HG03064 (cell line): ENCODE data around the gene VPS51.

ENCODE experiments used
- ATAC-seq: cut with Tn5 transposase; IDR thresholded peaks from one replicate; pipeline ENCODE4 v1.9.1; 2021; ENCODE audit warnings: low read depth; ENCODE audit not compliant: unreplicated experiment

VPS51 gene

DNA sequence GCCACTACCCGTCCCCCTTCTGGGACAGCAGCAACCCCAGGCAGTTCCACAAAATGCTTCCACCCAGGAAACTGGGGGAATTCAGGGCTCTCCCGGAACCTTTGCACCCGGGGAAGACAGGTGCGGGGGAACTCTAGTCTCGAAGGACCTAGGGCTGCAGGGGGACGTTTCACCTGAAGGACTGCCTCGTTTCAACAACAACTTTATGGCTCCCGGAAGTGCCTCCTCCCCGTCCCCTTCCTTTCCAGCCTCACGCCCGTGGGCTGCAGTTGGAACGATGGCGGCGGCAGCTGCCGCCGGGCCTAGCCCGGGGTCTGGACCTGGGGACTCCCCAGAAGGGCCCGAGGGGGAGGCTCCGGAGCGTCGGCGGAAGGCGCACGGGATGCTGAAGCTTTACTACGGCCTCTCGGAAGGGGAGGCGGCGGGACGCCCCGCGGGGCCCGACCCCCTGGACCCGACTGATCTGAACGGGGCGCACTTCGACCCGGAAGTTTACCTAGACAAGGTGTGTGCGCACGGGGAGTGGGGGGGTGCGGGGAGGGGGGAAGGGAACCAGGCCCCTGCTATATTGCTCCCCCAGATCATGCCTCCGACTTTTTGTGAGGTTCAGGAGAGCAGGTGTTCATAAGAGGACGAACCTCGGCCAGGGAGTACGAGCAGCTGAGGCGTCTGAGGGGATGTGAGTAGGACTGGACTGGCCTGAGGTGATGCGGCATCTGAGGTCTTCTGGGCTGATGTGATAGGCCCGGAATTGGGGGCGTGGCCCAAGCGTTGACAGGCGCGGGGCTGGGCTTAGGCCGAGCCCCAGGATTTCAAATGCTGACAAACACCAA lies at the start of gene VPS51:
VPS51 (plus strand) TSS at position 241 of the 833 bp plus-strand sequence; CDS start at position 278, 37 bp downstream.
- ATAC-seq = peak; percentile 79

DNA sequence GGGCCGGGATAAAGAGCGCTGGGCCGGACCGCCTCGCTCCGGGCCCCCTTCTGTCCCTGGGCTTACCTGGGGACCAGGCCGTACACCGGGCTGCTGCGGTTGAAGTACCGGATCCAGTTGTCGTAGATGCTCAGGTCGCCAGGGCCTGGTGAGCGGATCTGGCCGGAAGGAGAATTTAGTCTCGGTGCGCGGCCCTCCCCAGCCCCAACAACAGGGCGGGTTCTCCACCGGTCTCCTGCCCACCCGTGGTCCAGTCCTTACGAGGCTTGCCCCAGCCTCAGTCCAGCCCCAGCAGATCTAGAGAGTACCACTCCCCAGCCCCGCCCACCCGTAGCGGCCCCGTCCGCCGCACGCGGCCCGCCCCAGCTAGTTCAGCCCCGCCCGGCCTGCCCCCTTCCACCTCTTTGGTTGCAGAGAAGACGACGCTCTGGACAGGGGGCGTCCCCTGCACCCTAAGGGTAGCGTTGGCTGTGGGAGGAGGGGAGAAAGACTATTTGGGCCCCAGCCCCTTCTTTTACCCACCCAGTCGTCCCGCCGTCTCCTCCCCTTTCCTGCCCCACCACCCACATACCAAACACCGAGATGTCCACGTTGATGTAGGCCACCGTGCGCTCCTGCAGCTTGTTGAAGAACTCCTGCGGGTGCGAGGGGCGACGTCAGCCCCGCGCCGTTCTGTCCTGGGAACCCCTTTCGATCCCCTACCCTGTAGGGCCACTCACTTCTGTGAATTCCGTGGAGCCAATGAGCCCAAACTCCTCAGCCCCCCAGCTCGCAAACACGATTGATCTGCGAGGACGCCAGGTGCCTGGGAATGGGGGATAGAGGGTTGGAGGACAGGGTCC lies 48.2 kb upstream of the VPS51 start:
- no peak for ATAC-seq

DNA sequence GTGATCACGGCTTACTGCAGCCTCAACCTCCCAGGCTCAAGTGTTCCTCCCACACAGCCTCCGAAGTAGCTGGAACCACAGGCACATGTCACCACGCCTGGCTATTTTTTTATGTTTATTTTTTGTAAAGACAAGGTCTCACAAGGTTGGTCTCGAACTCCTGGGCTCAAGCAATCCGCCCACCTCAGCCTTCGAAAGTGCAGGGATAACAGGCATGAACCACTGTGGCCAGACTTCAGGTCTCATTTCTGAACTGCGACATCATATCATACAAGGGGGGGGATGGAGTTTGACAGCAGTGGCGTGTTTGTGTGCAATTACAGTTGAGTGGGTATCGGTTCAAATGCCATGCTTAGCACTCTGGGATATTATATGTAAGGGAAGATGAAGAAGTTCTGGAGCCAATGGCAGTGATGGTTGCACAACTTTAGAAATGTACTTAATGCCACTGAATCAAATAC lies 44.6 kb upstream of the VPS51 start:
- ATAC-seq = no peak

DNA sequence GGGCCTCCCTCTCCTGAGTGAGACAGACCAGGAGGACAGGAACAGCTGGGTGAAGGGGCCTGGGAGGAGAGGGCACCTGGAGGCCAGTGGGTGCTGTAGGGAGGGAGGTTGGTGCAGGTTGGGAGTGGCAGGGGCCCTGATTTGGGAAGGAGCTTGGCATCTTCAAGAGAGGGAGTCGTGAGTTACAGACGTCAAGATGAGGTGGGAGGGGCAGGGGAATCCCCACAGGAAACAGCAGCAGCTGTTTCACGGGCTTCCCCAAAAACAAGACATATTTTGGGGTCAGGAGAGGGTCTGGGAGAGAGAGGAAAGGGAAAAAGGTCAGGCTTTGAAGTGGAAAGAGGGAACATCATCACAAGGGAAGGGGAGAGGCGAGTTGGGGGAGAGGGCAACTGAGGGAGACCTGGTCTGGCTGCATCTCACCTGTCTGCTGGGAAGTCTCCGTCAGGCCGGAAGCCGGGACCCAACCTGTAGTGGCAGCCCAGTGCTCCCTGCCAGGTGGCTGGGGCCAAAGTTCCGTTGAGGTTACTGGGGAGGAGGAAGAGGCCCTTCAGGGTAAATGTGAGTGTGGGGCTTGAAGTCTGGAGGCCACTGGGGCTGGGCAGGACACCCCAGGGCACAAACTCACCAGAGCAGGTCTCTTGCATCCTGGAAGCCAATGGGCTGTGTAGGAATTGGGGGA lies 42.0 kb upstream of the VPS51 start:
- ATAC-seq = no peak

DNA sequence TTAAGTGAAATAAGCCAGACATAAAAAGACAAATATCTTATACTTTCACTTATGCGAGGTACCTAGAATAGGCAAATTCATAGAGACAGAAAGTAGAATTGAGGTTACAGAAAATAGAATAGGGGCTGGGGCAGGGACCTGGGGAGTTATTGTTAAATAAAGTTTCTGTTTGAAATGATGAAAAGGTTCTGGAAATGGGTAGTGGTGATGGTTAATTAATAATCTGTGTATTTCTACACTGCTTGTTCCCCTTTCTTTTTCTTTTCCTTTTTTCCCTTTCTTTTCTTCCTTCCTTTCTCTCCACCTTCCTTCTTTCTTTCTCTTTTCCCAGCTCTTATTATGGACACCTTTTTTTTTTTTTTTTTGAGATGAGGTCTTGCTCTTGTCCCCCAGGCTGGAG lies 40.5 kb upstream of the VPS51 start:
- ATAC-seq = no peak

DNA sequence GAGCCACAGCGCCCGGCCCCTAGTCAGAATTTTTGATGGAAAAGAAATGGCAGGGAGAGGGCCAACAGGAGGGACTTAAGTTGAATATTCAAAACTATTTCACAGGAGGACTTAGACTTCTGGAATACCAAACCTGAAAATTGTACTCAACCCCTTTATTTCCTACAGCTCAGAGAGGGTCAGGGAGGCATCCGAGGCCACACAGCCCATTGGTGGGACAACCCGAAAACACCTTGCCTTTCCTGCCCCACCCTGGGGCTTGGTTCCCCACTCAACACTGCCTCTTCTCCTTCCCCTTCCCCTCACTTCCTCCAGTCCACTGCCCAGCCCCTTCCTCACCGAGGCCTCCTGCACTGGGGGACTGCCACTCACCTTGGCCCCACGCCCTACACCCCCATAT lies 39.0 kb upstream of the VPS51 start:
- ATAC-seq = no peak

DNA sequence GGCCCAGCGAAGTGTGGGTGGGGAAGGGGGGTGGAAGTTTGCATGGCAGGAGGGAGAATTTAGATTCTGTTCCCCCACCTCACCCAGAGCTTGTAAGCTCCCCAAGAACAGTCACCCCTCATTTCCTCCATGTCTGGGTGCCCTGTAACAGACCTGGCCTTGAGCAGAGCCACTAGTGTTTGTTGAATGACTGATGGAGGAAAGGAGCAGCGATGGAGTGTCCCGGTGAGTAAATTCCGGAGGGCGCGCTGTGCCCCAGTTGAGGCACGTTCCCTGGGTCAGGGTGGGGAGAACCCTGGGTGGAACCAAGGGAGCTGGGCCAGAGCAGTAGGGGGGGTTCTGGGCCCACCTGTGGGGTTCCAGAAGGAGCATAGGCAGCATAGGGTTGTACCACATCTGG lies 38.5 kb upstream of the VPS51 start:
- no peak for ATAC-seq

DNA sequence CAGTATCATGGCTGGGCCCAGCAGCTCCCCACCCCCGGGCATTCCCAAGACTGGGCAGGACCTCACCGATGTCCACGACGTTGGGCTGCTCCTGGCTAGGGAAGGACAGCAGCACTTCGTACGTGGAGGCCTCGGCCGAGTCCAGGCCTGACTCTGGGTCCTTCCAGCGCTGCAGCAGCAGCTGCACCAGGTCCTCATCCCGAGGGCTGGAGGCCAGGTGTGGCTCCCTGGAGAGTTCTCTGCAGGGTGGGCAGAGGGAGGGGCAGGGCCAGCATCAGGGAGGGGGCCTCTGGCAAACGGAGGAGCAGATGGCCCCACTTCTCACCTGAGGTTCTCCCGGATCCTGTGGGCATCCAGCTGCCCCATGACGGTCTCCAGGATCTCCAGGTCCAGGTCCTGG lies 38.0 kb upstream of the VPS51 start:
- no peak for ATAC-seq

DNA sequence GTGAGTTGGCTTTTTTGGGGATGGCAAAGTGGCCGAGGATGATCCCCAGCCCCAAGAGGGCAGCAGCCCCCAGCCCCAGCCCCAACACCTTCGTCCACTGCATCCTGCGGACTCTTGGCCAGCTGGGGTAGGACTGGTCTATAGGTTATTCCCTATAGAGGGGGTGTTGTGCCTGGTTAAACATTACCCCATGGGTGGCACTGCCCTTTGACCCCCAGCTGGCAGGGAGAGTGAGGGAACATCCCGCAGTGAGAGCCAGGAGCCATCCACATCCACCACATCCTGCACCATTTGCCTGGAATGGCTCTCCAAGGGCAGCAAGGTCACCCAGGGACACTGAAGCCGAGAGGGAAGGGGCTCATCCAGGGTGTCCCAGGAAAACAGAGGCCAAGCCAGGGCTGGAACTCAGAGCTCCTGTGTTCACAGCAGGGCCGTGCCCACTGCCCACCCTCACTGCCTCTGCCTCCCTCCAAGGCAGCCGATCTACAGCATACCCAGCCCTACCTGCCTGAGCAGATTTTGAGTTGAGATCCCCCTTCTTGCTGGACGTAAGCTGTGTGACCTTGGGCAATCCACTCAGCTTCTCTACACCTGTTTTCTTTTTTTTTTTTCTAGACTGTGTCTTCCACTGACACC lies 37.5 kb upstream of the VPS51 start, which contains the start of gene NAALADL1:
NAALADL1 (minus strand) TSS at position 135 of the 636 bp plus-strand sequence; CDS start at position 103, 32 bp downstream.
- ATAC-seq = no peak

DNA sequence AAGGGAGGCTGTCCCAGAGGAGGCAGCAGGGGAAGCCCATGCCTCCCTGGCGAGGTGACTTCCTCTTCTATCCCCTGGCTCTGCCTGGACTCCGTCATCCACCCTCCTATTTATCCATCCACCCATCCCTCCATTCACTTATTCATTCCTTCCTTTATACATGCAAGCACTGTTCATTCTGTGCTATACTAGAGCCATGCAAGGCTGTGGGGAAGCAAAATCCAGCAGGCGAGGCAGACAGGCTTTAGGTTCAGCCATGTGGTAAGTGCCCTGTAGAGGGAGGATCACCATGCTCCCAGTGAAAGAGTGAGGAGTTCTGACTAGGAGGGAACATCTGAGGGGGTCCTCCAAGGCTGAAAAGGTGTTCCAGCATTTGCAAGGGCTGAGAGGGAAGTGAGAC lies 36.5 kb upstream of the VPS51 start:
- ATAC-seq = no peak

DNA sequence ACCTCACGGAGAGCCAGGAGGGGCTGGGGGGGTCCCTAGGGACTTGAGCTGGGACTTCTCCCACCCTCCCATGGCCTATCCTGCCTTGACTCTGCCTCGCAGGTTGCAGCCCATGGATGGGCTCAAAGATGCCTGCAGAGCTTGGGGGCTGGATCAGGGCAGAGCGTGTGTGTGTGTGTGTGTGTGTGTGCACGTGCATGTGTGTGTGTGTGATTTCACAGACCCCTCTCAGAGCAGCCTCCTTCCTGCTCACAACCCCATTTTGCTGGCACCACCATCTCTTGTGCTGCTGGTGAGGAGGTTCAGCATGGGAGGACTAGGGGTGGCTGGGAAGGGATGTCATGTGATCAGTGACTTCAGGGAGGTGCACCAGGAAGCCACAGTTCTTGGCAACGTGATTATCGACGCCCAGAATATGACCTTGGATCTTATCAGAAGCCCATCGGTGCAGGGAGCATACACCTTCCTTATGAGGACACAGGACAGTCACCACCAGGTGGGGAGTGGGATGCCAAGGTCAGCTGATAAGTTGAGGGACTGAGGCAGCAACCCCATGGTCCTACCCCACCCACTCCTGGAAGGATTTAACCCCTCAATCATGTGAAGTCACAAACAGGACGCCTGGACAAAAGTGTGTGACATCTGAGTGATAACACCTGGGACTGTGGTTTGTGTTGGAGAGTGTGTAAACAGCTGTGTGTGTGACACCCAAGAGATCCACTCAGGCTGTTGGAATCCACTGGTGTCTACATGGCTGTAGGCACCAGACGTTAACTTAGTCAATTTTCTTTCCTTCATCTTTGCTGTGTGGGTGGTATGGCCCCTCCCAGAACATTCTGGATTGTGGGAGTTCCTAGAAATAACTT lies 35.8 kb upstream of the VPS51 start:
- no peak for ATAC-seq

DNA sequence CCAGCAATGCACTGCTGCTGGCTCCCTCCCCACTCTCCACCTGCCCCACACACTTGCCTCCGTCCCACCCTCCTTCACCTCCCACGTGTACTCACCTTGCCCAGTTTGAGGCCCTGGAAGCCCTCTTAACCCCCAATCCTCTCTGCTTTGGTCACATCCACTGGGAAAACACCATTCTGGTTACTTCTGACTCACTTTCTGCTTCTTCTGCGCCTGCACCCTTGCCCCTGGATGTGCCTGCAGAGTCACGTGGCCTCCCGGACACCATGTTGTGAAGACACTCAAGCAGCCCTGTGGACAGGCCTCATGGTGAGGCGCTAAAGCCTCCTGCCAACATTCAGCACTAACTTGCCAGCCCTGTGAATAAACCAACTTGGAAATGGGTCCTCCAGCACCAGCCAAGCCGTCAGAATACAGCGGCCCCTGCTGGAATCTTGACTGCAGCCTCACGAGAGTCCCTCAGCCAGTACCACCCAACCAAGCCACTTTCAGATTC lies 35.1 kb upstream of the VPS51 start:
- ATAC-seq = no peak

DNA sequence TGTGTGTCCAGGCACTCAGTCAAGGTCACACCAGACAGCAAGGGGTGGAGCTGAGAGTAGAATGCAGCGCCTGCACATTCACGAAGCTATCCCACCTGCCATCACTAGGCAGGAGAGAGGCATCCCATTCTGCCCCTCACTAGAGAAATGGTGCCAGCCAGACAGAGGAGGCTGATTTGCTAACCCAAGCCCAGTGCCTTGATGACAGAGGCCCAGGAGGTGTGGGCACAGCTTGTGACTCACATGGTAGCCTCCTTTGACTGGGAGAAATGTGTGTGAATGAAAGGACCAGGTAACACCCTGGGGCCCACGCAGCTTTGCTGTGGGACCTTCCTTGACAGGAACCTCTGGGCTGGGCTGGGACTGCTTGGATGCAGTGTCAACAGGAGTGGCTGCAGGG lies 32.5 kb upstream of the VPS51 start:
- ATAC-seq = no peak

DNA sequence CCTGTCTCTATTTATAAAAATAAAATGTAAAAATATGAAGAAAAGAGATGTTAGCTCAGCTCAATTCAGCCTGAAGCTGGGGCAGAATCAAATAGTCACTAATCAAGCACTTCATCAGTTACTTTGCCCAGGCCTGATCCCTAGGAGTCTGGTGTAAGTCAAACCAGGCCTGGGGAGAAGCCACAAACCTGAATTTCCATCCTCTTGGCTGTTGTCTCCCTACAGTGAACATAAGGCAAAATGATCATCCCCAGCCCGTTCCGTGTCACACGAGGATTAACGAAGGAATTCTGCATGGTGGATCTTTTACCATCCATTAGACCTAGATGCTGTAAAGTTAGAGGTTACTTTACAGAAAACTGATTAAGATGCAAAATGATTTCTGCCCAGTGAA lies 31.2 kb upstream of the VPS51 start:
- ATAC-seq = no peak

DNA sequence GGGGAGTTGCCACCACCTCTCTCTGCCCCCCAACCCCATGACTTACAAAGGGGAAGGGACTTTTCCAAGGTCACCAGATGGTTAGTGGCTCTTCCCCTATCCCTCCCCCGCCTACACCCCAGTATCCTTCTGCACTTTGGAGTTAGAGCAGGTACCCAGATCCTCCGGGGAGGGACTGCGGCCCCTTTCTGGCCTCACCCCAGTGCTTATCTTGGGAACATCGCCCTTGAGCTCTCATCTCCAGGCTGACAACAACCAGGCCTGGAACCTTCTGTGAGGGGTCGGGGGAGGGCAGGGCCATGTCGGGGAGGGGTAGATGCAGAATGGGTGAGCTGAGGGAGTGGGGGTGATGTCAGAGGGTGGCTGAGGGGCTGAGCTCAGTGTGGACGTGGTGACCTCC lies 30.2 kb upstream of the VPS51 start:
- no peak for ATAC-seq

DNA sequence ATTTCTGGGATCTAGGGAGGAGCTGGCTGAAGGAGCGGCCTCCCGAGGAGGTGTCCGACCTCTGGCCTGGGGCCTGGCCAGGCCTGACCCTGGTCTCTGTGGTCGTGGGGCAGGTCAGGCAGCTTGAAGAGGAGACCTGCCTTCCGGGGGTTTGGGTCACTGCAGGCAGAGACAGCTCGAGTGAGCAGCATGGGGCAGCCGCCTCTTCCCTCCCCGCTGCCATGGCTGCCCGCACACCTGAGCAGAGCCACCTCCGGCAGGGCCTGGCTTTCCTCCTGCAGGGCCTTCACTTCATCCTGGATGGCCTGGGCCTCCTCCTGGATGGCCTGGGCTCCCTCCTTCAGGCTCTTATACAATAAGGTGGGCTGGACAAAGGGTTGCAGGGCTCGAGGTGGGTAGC lies 29.7 kb upstream of the VPS51 start:
- ATAC-seq = no peak

DNA sequence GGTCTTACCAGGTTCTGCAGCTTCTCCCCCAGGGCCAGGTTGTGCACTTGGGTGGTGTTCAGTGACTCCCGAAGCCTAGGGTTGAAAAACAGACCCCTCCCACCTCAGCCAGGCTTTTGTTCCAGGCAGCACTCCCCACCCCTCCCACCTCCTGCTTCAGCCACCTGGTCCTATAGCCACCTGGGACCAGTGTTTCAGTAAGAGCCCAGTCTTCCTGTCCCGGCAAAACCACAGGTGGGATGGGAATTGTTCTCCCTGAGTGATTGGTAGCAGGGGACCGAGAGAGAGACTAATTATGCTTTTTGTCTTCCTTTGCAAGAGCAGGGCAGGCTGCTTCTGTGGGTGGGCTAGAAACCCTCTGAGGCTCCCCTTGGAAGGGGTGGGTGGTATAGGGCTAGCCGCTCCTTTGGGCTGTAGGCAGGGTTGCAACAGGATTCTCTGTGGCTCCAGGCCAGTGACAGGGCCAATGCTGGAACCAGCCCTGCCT lies 29.2 kb upstream of the VPS51 start:
- no peak for ATAC-seq

DNA sequence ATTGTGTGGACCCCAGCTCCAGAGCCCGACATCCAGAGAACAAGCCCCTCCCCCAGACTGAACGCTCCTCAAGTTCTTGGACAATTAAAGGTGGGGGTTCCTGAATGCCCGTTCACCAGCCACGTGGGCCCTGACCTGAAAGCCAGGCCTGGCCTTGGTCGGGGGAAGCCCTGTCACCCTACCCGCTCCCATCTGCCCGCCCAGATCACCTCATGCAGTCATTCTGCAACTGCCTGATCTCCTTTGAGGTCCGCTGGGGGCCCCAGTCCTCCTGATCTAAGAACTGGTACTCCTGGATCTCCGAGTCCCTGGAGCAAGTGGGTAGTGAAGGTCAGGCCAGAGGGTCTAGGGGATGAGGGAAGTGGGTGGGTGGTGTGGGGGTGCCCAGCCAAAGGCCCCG lies 28.6 kb upstream of the VPS51 start:
- no peak for ATAC-seq

DNA sequence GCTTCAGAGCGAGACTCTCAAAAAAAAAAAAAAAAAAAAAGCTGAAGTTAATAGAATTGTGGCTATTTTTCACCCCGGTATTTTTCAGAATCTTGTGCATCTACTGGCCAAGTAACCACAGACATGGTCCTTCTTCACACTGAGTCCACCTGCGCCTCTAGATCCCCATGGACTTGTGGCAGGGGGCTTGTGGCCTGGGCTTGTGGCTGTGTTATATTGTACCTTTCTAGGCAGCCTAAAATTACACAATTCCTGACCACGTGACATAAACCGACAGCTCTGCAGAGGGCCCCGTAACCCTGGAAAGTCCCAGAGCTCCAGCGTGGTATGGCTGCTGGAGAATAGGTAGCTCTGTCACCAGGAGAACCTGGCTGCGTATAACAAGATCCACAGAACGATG lies 26.8 kb upstream of the VPS51 start:
- ATAC-seq = no peak
